H1 (cell line): ENCODE measurements around the gene HTR3A. TPM values are rescaled to one million over a fixed set of nuclear protein-coding genes. Genes with fewer than 3 reads are reported as not detected.

Experiments
- CTCF ChIA-PET: fragments of 300-600 bp; sonication (Branson Sonifier 250); formaldehyde crosslinking; loops from one replicate; lab custom pipeline; 2021; ENCODE audit not compliant: partially characterized antibody; lab: Charles Lee
- POLR2A ChIA-PET: fragments of 300-600 bp; sonication (Branson Sonifier 250); formaldehyde crosslinking; loops from one replicate; lab custom pipeline; 2021; ENCODE audit warnings: inconsistent platforms; ENCODE audit not compliant: partially characterized antibody; lab: Charles Lee
- DNase-seq, 2 experiments: peaks; one replicate each; pipeline versions ENCODE4 v3.0.0 to v3.0.0-alpha.2; 2010 to 2022; ENCODE audit warnings: low spot score in 2 of 2, low read depth in 1 of 2, mixed read lengths in 1 of 2
- FAIRE-seq: peaks from 2 replicates; lab custom pipeline; 2011; peaks lifted over from hg19 to GRCh38; lab: Jason Lieb, UNC
- H2AFZ ChIP-seq: 2 replicates; pipeline ENCODE4 v1.8.1; 2012; ENCODE audit warnings: low read length, inconsistent platforms
- H2AK5ac ChIP-seq: 2 replicates; pipeline ENCODE4 v1.6.1; 2013; ENCODE audit warnings: low read depth, low read length
- H2BK120ac ChIP-seq: replicated peaks from 2 replicates; pipeline ENCODE3; 2013; ENCODE audit warnings: low read depth, low read length, inconsistent platforms
- H2BK12ac ChIP-seq: 2 replicates; pipeline ENCODE4 v1.6.1; 2013; ENCODE audit warnings: low read depth, low read length
- H2BK15ac ChIP-seq: 2 replicates; pipeline ENCODE4 v1.6.1; 2013; ENCODE audit warnings: low read length
- H2BK20ac ChIP-seq: 2 replicates; pipeline ENCODE4 v1.6.1; 2013; ENCODE audit warnings: low read length
- H2BK5ac ChIP-seq: 2 replicates; pipeline ENCODE4 v1.6.1; 2013; ENCODE audit warnings: low read depth, low read length
- H3K14ac ChIP-seq: 2 replicates; pipeline ENCODE4 v1.6.1; 2013; ENCODE audit warnings: inconsistent platforms; ENCODE audit not compliant: insufficient read length
- H3K18ac ChIP-seq: 2 replicates; pipeline ENCODE4 v1.6.1; 2013; ENCODE audit warnings: low read length; ENCODE audit errors: extremely low read depth
- H3K23ac ChIP-seq: 2 replicates; pipeline ENCODE4 v1.6.1; 2013; ENCODE audit warnings: inconsistent platforms; ENCODE audit not compliant: insufficient read length
- H3K23me2 ChIP-seq: 2 replicates; pipeline ENCODE4 v1.6.1; 2013; ENCODE audit warnings: low read depth, low read length
- H3K27ac ChIP-seq: 2 replicates; pipeline ENCODE4 v1.6.1; 2011; ENCODE audit warnings: low read depth, low read length, inconsistent platforms
- H3K27me3 ChIP-seq, 4 experiments: replicated peaks in 1 of 4; 1 replicate in 1 of 4; 2 replicates in 3 of 4; pipeline versions ENCODE4 v1.6.1 to v1.8.1; 2011 to 2013; ENCODE audit warnings: low read length in 3 of 4, mild to moderate bottlenecking in 3 of 4, inconsistent platforms in 2 of 4, mixed read lengths in 2 of 4, moderate library complexity in 1 of 4; ENCODE audit not compliant: control insufficient read depth in 3 of 4, insufficient read depth in 3 of 4; ENCODE audit errors: extremely low read depth in 1 of 4
- H3K36me3 ChIP-seq, 4 experiments: 2 replicates each; pipeline versions ENCODE4 v1.6.1 to v1.8.1; 2011 to 2013; ENCODE audit warnings: mild to moderate bottlenecking in 4 of 4, low read length in 3 of 4, moderate library complexity in 2 of 4, control low read depth in 1 of 4, inconsistent platforms in 1 of 4; ENCODE audit not compliant: insufficient read depth in 4 of 4, control insufficient read depth in 2 of 4
- H3K4ac ChIP-seq: replicated peaks from 2 replicates; pipeline ENCODE3; 2013; ENCODE audit warnings: low read length, low read depth, mixed read lengths, inconsistent platforms; ENCODE audit not compliant: insufficient read length
- H3K4me1 ChIP-seq, 4 experiments: replicated peaks in 1 of 4; 1 replicate in 1 of 4; 2 replicates in 3 of 4; pipeline versions ENCODE4 v1.6.1 to v1.8.1; 2011 to 2013; ENCODE audit warnings: low read length in 3 of 4, inconsistent platforms in 2 of 4, mixed read lengths in 1 of 4; ENCODE audit not compliant: insufficient read depth in 4 of 4, control insufficient read depth in 3 of 4
- H3K4me2 ChIP-seq, 2 experiments: 2 replicates each; pipeline versions ENCODE4 v1.6.1 to v1.8.1; 2011 to 2013; ENCODE audit warnings: low read depth in 2 of 2, low read length in 2 of 2, control low read depth in 1 of 2, inconsistent platforms in 1 of 2, mild to moderate bottlenecking in 1 of 2; ENCODE audit not compliant: insufficient read depth in 1 of 2
- H3K4me3 ChIP-seq, 4 experiments: fragments of 200-600, 300-600 bp in 1 of 4; sonication (generic), shearing (Covaris generic), sonication (Bioruptor Twin) in 1 of 4; 2 replicates each; pipeline versions ENCODE4 v1.5.1 to v1.8.1; 2011 to 2016; ENCODE audit warnings: low read length in 4 of 4, low read depth in 3 of 4, control low read depth in 2 of 4, inconsistent platforms in 2 of 4, mild to moderate bottlenecking in 2 of 4, mixed read lengths in 1 of 4, moderate library complexity in 1 of 4; ENCODE audit not compliant: insufficient read depth in 2 of 4; ENCODE audit errors: extremely low read depth in 1 of 4
- H3K56ac ChIP-seq: replicated peaks from 2 replicates; pipeline ENCODE3; 2013; ENCODE audit warnings: low read depth, mild to moderate bottlenecking, mixed read lengths, low read length, inconsistent platforms; ENCODE audit not compliant: insufficient read length
- H3K79me1 ChIP-seq: 2 replicates; pipeline ENCODE4 v1.6.1; 2013; ENCODE audit warnings: low read depth, low read length, control low read depth
- H3K79me2 ChIP-seq, 2 experiments: 2 replicates each; pipeline versions ENCODE4 v1.6.1 to v1.8.1; 2012 to 2013; ENCODE audit warnings: low read length in 2 of 2, mild to moderate bottlenecking in 2 of 2, inconsistent platforms in 1 of 2; ENCODE audit not compliant: insufficient read depth in 2 of 2, control insufficient read depth in 1 of 2
- H3K9ac ChIP-seq, 4 experiments: replicated peaks in 1 of 4; 1 replicate in 1 of 4; 2 replicates in 3 of 4; pipeline versions ENCODE4 v1.6.1 to v1.8.1; 2011 to 2013; ENCODE audit warnings: low read depth in 3 of 4, low read length in 3 of 4, control low read depth in 2 of 4, mild to moderate bottlenecking in 2 of 4, moderate library complexity in 2 of 4, inconsistent platforms in 1 of 4; ENCODE audit errors: extremely low read depth in 1 of 4
- H3K9me3 ChIP-seq, 2 experiments: 2 replicates each; pipeline versions ENCODE4 v1.6.1 to v1.8.1; 2012 to 2013; ENCODE audit warnings: mild to moderate bottlenecking in 2 of 2, moderate library complexity in 2 of 2, control low read depth in 1 of 2, inconsistent platforms in 1 of 2, low read depth in 1 of 2, low read length in 1 of 2, mixed read lengths in 1 of 2; ENCODE audit not compliant: insufficient read depth in 2 of 2
- H4K20me1 ChIP-seq, 2 experiments: replicated peaks in 1 of 2; 2 replicates each; pipeline versions ENCODE3 to v1.8.1; 2011 to 2013; ENCODE audit warnings: inconsistent platforms in 2 of 2, low read length in 2 of 2, mild to moderate bottlenecking in 1 of 2; ENCODE audit not compliant: insufficient read depth in 2 of 2, control insufficient read depth in 1 of 2
- H4K5ac ChIP-seq: 2 replicates; pipeline ENCODE4 v1.6.1; 2013; ENCODE audit warnings: low read length, low read depth, mixed read lengths, inconsistent platforms; ENCODE audit not compliant: insufficient read length
- H4K8ac ChIP-seq: 2 replicates; pipeline ENCODE4 v1.8.0; 2013; ENCODE audit warnings: mild to moderate bottlenecking, moderate library complexity, low read length, inconsistent platforms; ENCODE audit not compliant: insufficient read depth; ENCODE audit errors: extremely low read depth
- H4K91ac ChIP-seq: replicated peaks from 2 replicates; pipeline ENCODE3; 2013; ENCODE audit warnings: low read length, mixed read lengths, inconsistent platforms; ENCODE audit not compliant: insufficient read length
- CEBPB ChIP-seq: IDR thresholded peaks from 2 replicates; pipeline ENCODE4 v1.6.1; 2012; ENCODE audit warnings: low read depth, low read length
- SIN3A ChIP-seq, 2 experiments: IDR thresholded peaks in 1 of 2; conservative IDR thresholded peaks in 1 of 2; 2 replicates each; pipeline ENCODE4 v1.6.1; 2011 to 2012; ENCODE audit warnings: low read length in 2 of 2, improper control_type of control experiment in 1 of 2, low read depth in 1 of 2, mild to moderate bottlenecking in 1 of 2
- TBP ChIP-seq: IDR thresholded peaks from 2 replicates; pipeline ENCODE4 v1.6.1; 2011; ENCODE audit warnings: low read depth, low read length, improper control_type of control experiment
- WGBS, 2 experiments: shearing (Covaris generic) in 1 of 2; methylation state at CpG; one replicate each; pipeline versions ENCODE4 v1.1.6 to v1.1.7; 2013 to 2015; ENCODE audit warnings: low lambda C conversion rate in 2 of 2, mixed read lengths in 2 of 2, inconsistent platforms in 1 of 2, low coverage in 1 of 2, missing lambda C conversion rate in 1 of 2; ENCODE audit not compliant: insufficient replicate concordance in 2 of 2, insufficient coverage in 1 of 2, insufficient read length in 1 of 2; ENCODE audit errors: extremely low coverage in 1 of 2, missing lambda C conversion rate in 1 of 2; 5-methylcytosine and 5-hydroxymethylcytosine counted together
- polyA plus RNA-seq, 7 experiments: library from polyadenylated mRNA; depleted of rRNA in 3 of 7; stranded (reverse) in 5 of 7; unstranded in 2 of 7; fragments of >200 nt in 5 of 7; fragments of 200-250 nt in 2 of 7; gene quantifications; 1 replicate in 5 of 7; 2 replicates in 1 of 7; 4 replicates in 1 of 7; pipeline versions ENCODE4 v1.2.1 to v1.2.3, GENCODE V29; 2011 to 2013; ENCODE audit warnings: missing spikeins in 2 of 7, mixed read lengths in 2 of 7
- total RNA-seq: library from RNA; stranded (reverse); fragmentation: NEBNext Ultra II Directional; extraction: Animal tissue kit (Norgen Biotek cat#: 25700); gene quantifications from 2 replicates; pipeline ENCODE4 v1.2.1, GENCODE V29; 2021

Gene HTR3A
- total and polyA plus RNA-seq, 2 of the 8 experiments (the other 6 are each of a cell fraction or from before 2014, with no cell fraction given) = 7.5 to 8.9 TPM

- FAIRE-seq = no peak
- no peak overlapping the region for H4K5ac ChIP-seq
- H3K27me3 ChIP-seq = peaks cover 0 to 3% (median 0%) of the 10 kb centered on the region in 4 experiments; a peak in 1 of 7 replicates
- no peak overlapping the region for H3K4me3 ChIP-seq
- no peak overlapping the region for H3K9ac ChIP-seq
- no peak overlapping the region for H4K8ac ChIP-seq
- H3K18ac ChIP-seq = no peak overlapping the region
- H2BK5ac ChIP-seq = no peak overlapping the region
- H3K27ac ChIP-seq = no peak overlapping the region
- H2BK15ac ChIP-seq = no peak overlapping the region
- no peak overlapping the region for H2BK20ac ChIP-seq
- H3K14ac ChIP-seq = no peak overlapping the region
- H3K4me1 ChIP-seq = peaks cover 0 to 2% (median 0%) of the 10 kb centered on the region in 4 experiments; a peak in 3 of 7 replicates
- H3K56ac ChIP-seq = no peak overlapping the region
- no peak overlapping the region for H4K91ac ChIP-seq
- H4K20me1 ChIP-seq = no peaks in the 10 kb centered on the region
- DNase-seq = no peak
- H3K79me1 ChIP-seq = no peaks in the 10 kb centered on the region
- no peaks in the 10 kb centered on the region for H3K36me3 ChIP-seq
- H2BK12ac ChIP-seq = no peak overlapping the region
- ChIA-PET CTCF (interaction anchor here (1.2 to 2.3 kb wide), 6 partner anchors 10 to 281 kb away, joined by 3 to 13 read pairs (median 8); no protein-coding TSS in a partner anchor), POLR2A (no interaction called here)
- H3K4ac ChIP-seq = no peak overlapping the region
- H2AFZ ChIP-seq = no peak overlapping the region
- WGBS, 2 experiments = 79% methylated on average over 6 of the region's 6 CpGs; no CpG with 5 or more reads in 1 of the 2 experiments
- no peak overlapping the region for H3K4me2 ChIP-seq
- H2AK5ac ChIP-seq = no peak overlapping the region
- H3K23ac ChIP-seq = no peak overlapping the region
- TF ChIP-seq SIN3A (conservative IDR thresholded peaks at IDR 0.05 in 1 of 2, IDR thresholded peaks at IDR 0.05 in 1 of 2; ENCODE audit: low read depth in 1 of 2, low read length in 2 of 2) = no peak
- TF ChIP-seq TBP = no peak
- no peak for TF ChIP-seq CEBPB
- no peaks in the 10 kb centered on the region for H3K9me3 ChIP-seq
- H3K23me2 ChIP-seq = no peaks in the 10 kb centered on the region
- H2BK120ac ChIP-seq = no peak overlapping the region
- H3K79me2 ChIP-seq = no peaks in the 10 kb centered on the region
Measured at GRCh38 chr11:113980785-113981184, 5.9 kb downstream of the HTR3A start.
